NCI-H2107 treated with DMSO at 0.1 percent for 48 hours (cell line): Measurements from ENCODE around the gene IL12RB1.
A peak's percentile ranks its signal among the peaks of the same experiment; 100 is the strongest.

Experiments
- DNase-seq: peaks from one replicate; lab custom pipeline; 2025; ENCODE audit not compliant: unreplicated experiment; lab: John Stamatoyannopoulos, UW

Gene IL12RB1

DNA sequence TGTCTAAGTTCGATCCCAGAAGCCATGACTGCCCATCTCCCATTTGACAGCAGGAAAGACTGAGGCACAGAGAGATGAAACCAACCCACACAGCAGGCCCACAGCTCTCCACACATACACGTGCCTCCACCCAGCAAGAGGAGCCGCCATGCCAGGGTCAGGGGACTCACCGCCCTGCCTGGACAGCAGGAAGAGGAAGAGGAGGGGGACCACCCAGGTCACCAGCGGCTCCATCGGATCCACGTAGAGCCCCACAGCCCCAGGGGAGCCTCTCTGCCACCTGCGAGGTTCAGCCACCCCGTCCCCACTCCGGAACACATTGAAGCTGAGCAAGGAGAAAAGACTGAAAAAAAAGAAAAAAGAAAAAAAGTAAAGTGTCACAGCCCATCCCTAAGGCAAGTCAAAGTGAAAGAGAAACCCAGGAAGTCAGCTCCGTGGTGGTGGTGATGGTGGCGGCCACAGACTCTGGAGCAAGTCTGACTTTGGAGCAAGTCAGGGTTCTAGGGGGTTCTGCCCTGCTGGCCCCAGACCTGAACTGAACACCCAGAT lies at the start of gene IL12RB1:
IL12RB1 (minus strand) TSS at position 345 of the 549 bp plus-strand sequence; CDS start at position 234, 111 bp downstream.
- DNase-seq, result no peak

DNA sequence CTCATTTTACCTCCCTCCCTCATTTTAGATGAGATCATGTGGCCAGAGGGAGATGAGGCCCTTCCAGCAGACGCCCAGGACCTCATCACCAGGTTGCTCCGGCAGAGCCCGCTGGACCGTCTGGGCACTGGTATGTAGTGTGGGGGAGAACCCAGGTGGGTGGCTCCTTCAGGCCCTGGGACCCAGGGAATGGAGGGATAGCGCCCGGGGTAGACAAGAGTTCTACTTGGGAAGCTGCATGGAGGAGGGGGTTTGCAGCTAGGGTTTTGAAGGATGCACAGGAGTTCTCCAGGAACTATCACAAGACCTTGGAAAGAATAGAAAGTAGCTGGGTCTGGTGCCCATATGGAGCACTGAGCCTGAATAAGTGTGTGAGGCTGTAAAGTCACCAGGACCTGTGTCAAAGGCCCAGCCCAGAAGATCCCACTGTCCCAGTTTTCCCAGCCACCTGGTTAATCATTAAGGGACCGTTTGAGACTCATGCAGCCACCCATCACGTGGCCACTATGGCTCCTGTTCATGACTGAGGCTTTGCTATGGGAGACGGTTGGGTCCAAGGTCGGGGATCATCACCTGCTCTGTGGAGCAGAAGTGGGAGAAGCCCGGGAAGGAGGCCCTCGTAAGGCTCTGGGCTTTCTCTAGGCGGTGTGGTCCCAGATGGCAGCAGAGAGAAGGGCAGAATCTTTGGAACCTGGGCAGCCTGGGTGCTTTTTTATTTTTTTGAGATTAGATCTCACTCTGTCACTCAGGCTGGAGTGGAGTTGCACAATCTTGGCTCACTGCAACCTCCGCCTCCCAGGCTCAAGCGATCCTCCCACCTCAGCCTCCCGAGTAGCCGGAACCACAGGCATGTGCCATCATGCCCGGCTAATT lies 49.2 kb upstream of the IL12RB1 start:
- no peak for DNase-seq

DNA sequence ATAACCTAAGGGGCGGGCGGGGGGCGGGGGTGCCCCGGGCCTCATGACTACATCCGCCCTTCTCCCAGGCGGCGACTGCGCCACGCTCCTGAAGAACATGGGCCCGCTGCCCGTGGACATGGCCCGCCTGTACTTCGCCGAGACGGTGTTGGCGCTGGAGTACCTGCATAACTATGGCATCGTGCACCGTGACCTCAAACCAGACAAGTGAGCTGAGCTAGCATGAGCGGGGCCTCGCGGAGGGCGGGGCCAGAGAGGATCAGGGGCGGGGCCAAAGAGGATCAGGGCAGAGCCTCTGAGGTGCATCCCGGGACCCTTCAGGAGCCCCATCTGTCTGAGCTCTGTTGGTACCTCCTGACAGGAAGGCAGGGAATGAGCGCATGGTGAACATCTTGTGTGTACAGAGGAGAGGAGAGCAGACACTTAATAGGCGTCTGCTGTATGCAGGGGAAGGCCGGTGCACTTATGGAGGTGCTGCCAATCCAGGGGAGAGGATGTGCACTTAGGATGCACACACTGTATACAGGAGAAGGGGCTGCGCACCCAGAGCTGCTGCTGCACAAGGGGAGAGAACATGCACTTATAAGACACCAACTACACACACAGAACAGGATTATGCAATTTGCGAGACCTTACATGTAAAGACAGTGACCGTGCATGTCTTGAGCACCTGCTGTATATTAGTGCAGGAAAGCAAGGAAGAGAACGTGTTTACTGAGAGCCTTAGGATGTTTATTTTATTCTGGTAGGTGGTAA lies 45.3 kb upstream of the IL12RB1 start:
- DNase-seq, result no peak

DNA sequence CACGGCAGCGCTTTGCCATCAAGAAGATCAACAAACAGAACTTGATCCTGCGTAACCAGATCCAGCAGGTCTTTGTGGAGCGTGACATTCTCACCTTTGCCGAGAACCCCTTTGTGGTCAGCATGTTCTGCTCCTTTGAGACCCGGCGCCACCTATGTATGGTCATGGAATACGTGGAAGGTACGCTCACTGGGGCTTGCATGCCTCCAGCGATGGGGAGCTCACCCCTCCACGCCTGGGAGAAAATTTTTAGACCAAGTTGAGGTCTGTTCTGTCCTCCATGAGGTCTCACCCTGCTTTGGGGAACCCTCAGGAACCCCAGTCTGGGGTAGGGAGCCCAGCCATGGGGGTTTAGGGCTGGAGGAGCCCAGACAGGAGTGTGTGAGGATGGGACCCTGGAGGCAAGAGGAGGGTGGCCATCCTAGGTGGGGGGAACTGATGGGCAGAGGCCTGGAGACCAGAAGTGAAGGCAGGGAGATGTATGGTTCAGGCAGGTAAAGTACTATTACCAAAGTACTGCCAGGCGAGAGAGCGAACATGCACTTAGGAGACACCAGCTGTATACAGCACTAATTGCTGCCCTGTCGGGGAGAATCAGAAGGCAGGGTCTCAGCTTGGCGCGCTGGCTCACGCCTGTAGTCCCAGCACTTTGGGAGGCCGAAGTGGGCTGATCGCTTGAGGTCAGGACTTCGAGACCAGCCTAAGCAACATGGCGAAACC lies 43.9 kb upstream of the IL12RB1 start:
- no peak for DNase-seq

DNA sequence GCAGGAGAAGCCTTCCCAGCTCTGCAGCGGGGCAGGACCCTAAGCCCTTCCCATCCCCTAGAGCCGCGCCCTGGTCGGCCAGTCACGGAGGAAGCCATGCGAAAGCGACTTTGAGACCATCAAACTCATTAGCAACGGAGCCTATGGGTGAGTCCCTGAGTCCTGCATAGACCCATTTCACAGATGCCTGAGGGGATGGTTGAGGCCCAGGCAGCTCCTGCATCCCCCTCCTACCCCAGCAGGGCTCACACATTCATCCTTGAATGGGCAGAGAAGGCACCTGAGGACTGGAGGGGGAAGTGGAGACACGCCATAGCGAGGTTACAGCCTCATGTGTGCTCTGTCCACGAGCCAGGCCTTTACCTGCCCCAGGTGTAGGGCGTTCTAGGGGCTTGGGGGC lies 42.1 kb upstream of the IL12RB1 start:
- DNase-seq, result no peak

DNA sequence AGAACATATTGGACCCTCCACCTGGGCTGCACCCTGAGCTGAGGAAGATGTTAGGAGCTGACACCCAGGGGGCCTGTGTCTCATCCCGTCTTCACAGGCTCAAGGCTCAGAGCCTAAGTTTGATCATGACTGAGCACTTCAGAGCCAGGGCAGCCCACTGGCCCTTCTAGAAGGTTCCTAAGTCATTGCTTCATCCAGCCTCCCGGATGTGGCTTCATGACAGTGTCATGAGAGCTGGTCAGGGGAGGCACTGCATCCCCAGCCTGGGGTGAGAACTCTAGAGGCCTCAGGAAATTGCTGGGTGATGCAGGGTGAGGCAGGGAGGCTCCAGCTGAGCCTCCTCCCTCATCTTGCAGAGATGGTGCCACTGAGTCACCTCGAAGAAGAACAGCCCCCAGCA lies 41.3 kb upstream of the IL12RB1 start:
- DNase-seq, result no peak

DNA sequence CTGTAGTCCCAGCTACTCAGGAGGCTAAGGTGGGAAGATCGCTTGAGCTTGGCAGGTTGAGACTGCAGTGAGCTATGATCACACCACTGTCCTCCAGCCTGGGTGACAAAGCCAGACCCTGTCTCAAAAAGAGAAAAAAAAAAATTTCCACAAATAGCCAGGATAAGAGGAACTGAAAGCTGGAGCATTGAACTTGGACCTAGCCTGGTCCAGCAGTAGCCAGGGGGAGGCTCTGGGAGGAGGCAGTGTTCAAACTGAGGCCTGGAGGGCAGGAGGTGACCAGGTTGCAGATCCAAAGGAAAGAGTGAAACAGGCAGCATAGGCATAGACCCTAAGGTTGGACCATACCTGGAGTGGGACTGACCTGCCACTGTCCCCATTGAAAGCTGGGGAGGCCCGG lies 39.4 kb upstream of the IL12RB1 start:
- no peak for DNase-seq

DNA sequence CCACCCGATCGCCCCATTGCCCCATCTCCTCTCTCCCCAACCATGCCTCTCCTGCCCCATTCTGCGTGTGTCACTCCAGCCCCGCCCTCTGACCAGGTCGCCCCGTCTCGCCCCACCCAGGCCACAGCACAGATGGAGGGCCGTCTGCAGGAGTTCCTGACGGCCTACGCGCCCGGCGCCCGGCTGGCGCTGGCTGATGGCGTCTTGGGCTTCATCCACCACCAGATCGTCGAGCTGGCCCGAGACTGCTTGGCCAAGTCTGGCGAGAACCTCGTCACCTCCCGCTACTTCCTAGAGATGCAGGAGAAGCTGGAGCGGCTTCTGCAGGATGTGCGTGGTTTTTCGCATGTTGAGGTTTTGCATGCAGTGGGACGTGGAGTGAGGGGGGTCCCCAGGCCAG lies 37.1 kb upstream of the IL12RB1 start:
- no peak for DNase-seq

DNA sequence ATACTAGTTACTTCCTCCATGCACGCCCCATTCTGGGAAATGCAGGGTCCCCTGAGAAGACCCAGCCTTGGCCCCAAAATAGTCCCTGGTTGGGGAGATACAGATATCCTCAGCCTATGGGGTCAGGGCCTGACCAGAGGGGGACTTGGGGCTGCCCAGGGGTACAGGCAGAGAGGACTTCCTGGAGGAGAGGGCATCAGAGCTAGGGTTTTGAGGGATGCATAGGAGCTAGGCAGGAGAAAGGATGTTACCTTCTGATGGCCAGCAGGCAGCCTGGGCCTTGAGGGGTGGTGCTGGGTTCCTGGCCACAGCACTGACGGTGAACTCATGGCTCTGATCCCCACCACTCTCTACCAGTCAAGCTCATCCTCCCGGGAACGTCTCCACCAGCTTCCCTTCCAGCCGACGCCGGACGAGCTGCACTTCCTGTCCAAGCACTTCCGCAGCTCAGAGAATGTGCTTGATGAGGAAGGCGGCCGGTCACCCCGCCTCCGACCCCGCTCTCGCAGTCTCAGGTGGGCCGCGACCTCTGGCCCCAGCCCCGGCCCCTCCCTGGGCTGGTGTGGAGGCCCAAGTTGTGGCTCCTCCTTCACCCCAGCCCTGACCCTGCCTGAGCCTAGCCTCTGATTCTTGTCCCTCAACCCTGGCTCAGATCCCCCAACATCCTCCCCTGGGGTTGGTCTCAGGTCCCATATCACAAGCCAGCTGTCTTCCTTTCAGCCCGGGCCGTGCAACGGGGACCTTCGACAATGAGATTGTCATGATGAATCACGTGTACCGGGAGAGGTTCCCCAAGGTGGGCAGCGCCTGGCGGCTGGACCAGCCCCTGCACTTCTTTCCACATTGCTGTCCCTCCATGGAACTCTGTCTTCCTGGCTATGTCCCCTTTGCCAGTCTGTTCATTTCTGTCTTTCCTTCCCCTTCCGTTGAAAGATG lies 36.4 kb upstream of the IL12RB1 start:
- no peak for DNase-seq

DNA sequence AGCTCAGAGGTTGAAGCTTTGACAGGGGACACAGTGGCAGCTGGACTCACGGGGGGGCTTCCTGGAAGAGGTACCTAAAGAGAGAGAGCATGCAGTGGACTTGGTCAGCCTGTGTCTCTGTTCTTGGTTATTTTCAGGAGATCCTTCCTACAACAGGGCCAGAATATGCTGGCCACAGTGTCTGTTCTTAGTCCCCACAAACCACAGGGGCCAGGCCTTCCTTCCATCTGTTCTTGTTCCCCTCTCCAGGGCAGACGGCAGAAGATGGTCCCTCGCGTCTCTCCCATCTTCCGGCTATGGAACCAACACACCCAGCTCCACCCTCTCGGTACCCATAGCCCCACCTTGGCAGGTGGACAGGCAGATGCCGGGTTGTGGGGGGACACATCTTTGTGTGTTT lies 35.7 kb upstream of the IL12RB1 start:
- no peak for DNase-seq

DNA sequence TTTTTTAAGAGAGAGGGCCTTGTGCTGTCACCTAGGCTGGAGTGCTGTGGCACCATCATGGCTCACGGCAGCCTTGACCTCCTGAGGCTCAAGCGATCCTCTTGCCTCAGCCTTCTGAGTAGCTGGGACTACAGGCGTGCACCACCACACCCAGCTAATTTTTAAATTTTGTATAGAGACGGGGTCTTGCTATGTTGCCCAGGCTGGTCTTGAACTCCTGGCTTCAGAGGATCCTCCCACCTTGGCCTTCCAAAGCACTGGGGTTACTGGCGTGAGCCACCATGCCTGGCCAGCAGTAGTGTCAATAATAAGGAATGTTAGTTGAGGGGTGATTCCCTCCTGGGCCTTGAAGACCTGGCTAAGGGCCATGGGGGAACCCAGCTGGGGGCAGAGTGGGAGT lies 34.4 kb upstream of the IL12RB1 start:
- DNase-seq, result no peak

DNA sequence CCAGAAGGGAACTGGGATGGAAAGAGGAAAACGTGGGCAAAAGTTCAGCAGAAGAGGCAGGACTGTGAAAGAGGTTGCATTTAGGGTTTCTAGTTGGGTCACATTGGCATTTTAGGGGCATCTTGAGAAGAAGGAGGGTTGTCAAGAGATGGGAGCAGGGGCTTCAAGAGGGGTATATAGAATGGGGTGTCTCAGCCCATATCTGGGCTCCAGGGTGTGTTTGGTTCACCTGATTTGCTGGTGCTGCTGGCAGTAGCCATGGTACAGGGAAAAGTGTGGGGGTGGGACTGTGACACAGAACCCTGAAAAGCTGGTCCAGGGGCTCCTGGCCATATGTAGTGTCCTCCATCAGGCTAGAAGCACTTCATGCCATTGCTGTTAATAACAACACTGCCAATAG lies 33.4 kb upstream of the IL12RB1 start:
- DNase-seq, result no peak

DNA sequence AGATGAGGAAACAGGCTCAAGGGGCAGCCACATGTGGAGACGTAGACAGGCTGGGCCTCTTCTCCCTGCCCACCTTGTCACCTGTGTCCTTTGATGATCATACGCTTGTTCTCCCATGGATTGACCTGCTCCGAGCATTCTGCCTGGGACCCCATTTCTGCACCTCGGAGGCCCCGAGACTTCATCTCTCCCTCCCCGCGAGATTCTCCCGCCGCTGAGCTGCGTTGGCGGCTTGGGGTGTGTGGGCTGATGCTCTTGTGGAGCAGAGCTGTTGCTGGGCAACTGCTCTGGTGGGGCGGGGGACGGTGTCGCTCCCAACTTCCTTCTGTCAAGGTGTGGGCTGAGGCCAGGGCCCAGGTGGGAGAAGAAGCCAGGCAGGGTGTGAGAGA lies 33.0 kb upstream of the IL12RB1 start:
- no peak for DNase-seq

DNA sequence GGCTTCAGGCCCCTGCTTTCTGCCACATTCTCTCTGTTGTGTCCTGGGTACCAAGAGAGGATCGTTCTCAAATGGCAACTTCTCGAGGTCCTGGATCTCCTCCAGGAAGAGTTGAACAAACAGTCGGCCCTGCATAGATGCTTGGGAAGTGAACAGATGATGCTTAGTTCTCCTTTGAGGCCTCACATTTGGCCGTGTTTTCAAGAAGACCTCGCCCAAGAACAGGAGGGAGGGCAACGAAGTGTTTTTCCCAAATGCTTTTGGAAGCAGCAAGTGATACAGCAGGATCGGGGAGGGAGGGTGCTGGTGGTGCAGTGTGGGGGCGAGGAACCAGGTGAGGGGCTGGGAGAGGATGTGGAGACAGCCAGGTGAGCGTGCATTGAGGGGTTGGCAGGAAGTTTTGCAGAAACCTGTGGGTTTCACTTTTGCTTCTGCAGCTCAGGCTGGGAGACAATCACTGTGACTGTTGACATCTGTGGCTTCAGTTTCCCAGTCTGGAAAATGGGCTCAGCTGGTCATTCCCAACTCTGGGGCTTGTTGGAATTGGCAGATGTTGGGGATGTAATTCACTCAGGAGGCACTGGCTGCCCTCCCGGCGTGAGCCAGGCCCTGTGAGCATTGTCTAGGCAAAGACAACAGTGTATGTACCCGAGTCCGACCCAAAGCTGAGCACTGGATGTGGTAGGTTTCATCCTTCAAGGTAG lies 32.4 kb upstream of the IL12RB1 start:
- no peak for DNase-seq

DNA sequence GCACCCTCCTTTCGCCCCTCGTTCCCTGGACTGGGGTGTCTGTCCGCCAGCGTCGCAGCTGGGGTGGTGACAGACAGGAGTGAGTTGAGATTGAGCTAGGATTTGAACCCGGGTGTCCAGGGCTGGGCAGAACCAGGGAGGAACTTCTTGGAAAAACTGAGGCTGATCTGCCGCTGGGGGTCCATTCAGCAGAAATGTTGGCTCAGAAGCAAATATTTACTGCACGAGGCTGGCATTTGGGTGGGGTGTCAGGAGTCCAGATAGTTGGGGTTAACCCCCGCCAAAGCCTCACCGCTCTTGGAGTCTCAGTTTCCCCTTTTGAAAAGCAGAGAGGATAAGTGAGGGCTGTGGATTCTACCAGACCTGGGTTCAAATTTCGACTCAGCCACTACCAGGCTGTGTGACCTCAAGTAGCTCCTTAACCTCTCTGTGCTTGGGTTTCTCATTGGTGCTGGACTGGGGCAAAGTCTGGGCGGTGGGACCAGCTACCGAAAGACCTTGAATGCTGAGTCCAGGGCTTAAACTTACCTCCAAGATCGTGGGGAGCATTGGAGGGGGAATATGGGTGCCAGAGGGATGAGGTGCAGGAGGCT lies 31.8 kb upstream of the IL12RB1 start:
- no peak for DNase-seq

DNA sequence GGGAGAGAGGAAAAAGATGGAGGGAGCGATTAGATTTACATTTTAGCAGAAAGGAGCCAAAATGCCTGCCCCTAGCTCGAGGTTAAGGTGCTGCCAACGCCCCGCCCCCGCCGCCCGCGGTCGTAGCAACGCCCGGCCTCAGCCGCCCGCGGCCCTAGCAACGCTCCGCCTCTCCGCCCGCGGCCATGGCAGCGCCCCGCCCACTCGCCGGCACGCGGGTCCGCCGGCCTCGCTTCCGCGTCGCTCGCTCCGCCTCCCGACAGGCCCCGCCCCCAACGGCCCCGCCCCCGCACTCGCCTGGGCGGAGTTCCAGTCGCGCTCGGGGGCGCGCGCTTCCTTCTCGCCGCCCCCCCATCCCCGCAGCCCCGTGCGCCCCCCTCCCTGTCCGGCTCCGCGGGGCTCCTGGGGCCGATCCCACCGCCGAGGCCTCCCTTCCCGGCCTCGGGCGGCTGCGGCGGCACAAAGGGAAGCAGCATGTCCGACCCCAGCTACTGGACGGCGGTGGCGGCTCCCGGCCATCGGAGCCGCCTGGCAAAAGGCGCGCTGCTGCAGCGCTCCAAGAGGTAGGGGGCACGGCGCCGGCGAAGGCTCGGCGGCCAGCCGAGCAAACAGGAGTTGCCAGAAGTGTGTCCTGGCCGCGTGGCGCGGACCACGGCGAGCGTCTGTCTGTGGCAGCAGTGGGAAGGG lies 31.1 kb upstream of the IL12RB1 start:
- peak; percentile 65 for DNase-seq

DNA sequence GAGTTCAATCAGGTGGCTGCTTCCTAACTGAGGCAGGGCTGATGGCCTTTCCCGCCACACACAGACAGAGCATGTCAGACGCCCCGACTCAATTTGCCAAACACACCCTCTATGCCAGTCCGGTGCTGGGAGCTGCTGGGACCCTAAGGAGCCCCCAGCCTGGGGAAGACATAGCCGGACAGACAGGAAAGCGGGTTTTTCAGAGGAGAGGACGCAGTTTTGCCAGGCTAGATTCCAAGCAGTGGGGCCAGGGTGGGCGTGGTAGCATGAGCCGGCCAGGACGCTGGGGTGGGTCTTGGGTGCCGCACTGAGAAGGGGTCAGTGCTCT lies 30.6 kb upstream of the IL12RB1 start:
- DNase-seq, result no peak

DNA sequence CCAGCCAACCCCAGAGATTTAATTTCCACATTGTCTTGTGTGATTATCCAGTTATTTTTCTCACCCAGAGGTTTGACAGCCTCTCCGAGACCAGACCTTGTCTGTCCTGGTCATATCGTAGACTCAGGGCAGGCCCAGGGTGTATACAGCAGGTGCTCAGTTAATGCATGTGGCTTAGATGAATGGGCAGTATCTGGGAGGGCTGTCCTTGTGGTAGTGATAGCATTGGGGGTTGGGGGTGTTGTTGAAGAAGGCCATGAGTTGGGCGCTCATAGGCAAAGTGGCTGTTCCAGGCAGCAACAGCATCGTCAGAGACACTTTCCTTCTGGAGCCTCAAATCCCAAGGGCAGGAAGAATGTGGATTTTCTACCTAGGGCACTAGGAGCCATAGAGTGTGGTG lies 27.7 kb upstream of the IL12RB1 start:
- DNase-seq, result no peak

DNA sequence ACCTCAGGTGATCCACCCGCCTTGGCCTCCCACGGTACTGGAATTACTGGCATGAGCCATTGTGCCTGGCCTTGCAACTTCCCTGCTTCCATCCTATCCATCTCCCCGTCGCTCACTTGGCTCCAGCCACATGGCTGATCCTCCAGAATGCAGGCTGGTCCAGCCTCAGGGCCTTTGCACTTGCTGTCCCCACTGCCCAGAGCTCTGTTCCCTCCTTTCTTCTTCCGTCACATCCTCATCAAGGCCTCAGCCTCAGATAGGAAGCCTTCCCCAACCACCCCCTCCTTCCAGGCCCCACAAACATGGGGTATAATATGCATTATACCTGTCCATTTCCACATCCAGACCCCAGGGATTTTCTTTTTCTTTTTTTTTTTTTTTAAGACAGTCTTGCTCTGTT lies 27.1 kb upstream of the IL12RB1 start:
- no peak for DNase-seq
